ENCODE measurements around the gene SPOUT1.

DNA sequence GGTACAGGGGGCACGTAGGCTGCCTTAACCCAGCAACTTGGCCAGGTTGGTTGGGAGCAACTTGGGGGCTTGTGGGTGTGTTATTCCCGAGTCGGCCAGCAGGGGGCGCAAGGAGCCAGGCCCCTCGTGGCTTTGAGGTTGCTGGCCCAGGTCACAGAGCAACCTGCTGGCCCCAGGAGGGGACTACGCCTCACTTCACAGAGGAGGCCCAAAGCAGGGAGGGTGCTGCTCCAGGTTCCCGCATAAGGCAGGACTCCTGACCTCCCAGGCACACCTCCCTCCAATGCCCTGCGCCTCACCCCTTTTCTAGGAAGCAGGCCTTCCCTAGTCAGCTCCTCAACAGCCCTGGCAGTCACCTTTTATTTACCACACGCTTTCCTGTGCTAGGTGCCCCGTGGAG lies 34.1 kb upstream of the SPOUT1 start:
- TF ChIP-seq EP300 (IDR thresholded peaks at IDR 0.05) (no peak), POLR2A (IDR thresholded peaks at IDR 0.05) (no peak)
- TF ChIP-seq, protein P1, sequence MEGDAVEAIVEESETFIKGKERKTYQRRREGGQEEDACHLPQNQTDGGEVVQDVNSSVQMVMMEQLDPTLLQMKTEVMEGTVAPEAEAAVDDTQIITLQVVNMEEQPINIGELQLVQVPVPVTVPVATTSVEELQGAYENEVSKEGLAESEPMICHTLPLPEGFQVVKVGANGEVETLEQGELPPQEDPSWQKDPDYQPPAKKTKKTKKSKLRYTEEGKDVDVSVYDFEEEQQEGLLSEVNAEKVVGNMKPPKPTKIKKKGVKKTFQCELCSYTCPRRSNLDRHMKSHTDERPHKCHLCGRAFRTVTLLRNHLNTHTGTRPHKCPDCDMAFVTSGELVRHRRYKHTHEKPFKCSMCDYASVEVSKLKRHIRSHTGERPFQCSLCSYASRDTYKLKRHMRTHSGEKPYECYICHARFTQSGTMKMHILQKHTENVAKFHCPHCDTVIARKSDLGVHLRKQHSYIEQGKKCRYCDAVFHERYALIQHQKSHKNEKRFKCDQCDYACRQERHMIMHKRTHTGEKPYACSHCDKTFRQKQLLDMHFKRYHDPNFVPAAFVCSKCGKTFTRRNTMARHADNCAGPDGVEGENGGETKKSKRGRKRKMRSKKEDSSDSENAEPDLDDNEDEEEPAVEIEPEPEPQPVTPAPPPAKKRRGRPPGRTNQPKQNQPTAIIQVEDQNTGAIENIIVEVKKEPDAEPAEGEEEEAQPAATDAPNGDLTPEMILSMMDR (IDR thresholded peaks at IDR 0.05), result peak; percentile 89 to 98 (median 96)

Data from tibial nerve (tissue), 4 donors.